Epithelial cell of proximal tubule (primary cell): Measurements from ENCODE around the gene HK2. TPM values are rescaled to one million over a fixed set of nuclear protein-coding genes. Genes with fewer than 3 reads are reported as not detected.
"Not testable (repeated sequence)": the region's sequence is repeated elsewhere in the genome, so short reads cannot be mapped to it uniquely, and the experiment has no call there.

Source experiments
- DNase-seq: peaks from one replicate; pipeline ENCODE4 v3.0.0-alpha.2; 2011; ENCODE audit warnings: low read depth
- H3K4me3 ChIP-seq: 2 replicates; pipeline ENCODE4 v1.5.1; 2011; ENCODE audit warnings: low read depth, mild to moderate bottlenecking, low read length
- total RNA-seq: library from RNA; depleted of rRNA; stranded (reverse); fragments of >200 nt; gene quantifications from 2 replicates; pipeline ENCODE4 v1.2.3, GENCODE V29; 2015
- TF ChIP-seq, protein P1 (sequence below): conservative IDR thresholded peaks from 2 replicates; pipeline ENCODE4 v1.5.1; 2012; ENCODE audit warnings: low read depth, mild to moderate bottlenecking, low read length

HK2 gene
- 9.5 and 17.6 TPM in 2 replicates for total RNA-seq

DNA sequence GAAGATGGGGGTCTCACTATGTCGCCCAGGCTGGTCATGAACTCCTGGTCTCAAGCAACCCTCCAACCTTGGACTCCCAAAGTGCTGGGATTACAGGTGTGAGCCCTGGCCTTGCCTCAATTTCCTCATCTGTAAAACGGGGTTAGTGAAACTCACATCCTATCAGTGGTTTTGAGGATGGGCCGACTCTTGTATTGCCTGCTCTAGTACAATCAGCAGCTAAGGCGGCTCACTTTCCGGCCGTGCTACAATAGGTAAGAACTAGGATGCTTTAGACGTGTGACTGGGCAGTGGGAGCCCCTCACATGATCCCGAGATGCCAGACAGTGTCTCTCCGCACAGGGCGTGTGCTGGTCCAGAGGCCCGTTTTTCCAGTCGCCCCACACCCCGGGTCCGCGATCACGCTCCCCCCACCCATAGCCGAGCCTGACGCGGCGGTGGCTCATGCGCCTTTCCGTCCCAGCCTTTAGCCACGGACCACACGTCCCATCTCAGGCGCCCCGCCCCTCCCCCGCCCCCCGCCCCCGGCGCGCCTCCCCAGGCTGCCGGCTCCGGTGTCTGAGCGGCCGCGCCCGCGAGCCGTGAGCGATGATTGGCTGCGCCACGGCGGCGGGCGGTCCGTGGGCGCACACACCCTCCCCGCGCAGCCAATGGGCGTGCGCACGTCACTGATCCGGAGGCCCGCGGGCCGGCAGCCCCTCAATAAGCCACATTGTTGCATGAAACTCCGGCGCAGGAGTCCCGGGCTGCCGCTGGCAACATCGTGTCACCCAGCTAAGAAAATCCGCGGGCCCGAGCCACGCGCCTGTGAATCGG is at the start of gene HK2:
TSS of gene HK2 (plus strand) at position 710 of the 816 bp plus-strand sequence. CDS start 454 bp downstream, outside the sequence.
- peak within 1 kb of the TSS; percentile 89 for H3K4me3 ChIP-seq
- no peak for DNase-seq
- TF ChIP-seq, protein P1, sequence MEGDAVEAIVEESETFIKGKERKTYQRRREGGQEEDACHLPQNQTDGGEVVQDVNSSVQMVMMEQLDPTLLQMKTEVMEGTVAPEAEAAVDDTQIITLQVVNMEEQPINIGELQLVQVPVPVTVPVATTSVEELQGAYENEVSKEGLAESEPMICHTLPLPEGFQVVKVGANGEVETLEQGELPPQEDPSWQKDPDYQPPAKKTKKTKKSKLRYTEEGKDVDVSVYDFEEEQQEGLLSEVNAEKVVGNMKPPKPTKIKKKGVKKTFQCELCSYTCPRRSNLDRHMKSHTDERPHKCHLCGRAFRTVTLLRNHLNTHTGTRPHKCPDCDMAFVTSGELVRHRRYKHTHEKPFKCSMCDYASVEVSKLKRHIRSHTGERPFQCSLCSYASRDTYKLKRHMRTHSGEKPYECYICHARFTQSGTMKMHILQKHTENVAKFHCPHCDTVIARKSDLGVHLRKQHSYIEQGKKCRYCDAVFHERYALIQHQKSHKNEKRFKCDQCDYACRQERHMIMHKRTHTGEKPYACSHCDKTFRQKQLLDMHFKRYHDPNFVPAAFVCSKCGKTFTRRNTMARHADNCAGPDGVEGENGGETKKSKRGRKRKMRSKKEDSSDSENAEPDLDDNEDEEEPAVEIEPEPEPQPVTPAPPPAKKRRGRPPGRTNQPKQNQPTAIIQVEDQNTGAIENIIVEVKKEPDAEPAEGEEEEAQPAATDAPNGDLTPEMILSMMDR: no peak

DNA sequence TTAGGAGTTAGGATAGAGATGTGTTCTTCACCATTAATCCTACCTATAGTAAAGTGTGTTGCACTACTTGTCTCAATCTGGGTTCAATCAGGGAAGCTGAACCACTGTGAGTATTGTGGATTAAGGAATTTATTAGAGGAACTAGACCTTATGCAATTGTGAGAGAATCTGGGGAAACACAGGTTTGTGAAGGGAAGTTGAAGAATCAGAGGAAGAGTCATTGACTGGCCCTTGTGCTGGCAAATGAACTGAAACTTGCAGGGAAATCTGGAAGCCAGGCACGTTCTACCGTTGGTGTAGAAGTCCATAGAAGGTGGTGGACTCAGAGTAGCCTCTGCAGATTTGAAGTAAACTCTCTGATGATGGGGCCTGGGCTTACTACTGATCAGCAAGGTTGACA is 44.7 kb upstream of the HK2 start:
- TF ChIP-seq, protein P1: no peak
- no peak overlapping the region for H3K4me3 ChIP-seq
- no peak for DNase-seq

DNA sequence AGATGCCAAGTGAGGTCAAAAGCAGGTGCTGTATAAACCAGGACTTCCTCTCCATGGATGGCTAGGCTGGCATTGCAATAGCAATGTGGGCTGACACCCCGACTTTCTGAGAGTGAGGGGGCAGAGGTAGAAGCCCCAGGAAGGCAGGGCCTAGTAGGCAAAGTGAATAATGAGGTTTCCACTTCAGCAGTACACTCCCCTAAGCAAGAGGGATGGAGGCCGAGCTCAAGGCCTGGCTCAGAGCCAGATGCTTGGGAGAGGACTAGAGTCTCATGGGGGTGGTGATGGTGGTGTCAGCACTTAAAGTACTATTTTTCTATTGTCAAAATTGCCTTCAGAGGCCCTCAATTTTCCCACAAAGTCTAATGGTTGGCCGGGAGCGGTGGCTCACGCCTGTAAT is 41.6 kb upstream of the HK2 start:
- H3K4me3 ChIP-seq: no peak overlapping the region
- no peak for DNase-seq
- TF ChIP-seq, protein P1: no peak

DNA sequence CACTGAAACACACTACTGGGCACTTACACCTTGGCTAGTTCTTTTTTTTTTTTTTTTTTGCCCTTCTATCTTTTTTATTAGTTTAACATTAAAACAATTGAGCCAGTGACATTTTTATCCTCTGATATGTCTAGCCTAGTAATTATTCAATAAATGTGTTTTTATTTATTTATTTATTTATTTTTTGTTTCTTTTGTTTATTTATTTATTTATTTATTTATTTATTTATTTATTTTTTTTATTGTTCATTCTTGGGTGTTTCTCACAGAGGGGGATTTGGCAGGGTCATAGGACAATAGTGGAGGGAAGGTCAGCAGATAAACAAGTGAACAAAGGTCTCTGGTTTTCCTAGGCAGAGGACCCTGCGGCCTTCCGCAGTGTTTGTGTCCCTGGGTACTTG is 39.0 kb upstream of the HK2 start:
- not testable (repeated sequence) for H3K4me3 ChIP-seq, DNase-seq

DNA sequence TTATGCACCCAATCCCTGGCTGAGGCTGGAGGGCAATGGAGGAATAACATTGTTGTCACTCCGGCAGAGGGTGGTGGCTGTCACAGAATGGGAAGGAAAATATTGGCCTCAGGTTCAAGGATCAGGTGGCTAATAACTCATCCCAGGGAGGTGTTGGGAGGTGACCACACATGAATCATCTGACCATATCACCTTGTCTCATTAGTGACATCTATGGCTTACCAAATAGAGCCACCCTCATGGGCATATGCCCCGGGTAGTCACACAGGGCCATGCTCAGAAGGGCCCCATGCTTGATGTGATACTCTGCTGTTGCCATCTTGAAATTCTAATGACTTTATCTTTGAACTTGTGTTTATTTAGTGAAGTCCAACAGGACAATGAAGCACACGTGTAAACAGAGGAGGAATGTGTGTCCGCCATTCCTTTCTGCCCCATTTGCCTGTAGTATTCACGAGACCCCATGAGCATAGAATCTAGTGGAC is 27.5 kb upstream of the HK2 start:
- DNase-seq: no peak
- TF ChIP-seq, protein P1: no peak
- no peak overlapping the region for H3K4me3 ChIP-seq

DNA sequence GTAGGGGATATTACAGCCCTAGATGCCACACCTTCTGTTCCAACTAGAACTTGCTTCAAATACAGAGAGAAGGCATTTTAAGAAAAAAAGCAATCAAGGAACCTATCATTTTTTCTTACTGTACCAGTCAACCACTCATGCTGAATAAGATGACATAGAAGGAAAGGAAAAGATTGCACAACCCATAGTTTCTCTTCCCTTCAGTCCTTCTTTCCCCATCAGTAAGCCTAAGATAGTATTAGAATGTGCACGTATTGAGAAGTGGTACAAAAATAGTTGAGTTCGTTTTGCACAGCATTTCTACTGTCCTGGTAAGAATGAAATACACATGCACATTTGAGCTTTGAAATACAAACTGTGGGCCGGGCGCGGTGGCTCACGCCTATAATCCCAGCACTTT is 27.0 kb upstream of the HK2 start:
- no peak overlapping the region for H3K4me3 ChIP-seq

DNA sequence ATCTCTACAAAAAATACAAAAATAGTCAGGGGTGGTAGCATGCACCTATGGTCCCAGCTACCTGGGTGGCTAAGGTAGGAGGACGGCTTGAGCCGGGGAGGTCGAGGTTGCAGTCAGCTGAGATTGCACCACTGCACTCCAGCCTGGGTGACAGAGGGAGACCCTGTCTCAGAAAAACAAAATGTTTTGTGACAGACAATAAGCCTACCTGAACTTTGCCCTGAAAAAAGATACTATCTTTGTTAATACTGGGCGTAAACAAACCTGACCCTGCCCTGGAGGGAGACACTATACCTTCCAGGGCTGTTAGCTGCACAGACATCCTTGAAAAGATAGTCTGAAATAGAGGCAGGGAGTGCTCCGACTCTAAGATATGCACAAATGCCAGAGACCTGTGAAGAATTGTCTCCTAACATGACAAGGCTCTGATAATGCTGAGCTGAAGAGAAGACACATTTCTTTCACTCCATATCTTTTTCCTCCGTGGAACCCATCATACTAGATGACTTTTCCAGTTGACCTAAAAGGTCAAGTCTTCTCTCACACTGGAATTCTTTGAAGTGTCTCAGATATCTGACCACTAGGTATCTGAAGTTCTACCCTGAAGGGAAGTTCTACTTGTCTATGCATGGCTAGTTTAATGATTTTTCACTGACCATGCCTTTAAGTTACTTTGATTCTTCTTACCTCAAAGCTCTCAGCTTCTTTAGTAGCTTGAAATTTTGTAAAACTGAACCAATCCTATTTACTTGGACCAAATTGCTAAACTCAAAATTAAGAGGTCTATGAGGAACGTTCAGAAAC is 20.9 kb upstream of the HK2 start:
- no peak overlapping the region for H3K4me3 ChIP-seq
- DNase-seq: no peak
- TF ChIP-seq, protein P1: no peak

More for the DNA sequence above, 27.0 kb upstream of the HK2 start:
- TF ChIP-seq, protein P1: no peak
- DNase-seq: no peak
